IPS-NIHi7 (cell line): ENCODE results near the gene OXNAD1.
A peak's percentile ranks its signal among the peaks of the same experiment; 100 is the strongest.

Source experiments
- DNase-seq: peaks from one replicate; pipeline ENCODE4 v3.0.0; 2012; ENCODE audit warnings: mixed read lengths; ENCODE audit errors: extremely low spot score

OXNAD1 gene, protein sequence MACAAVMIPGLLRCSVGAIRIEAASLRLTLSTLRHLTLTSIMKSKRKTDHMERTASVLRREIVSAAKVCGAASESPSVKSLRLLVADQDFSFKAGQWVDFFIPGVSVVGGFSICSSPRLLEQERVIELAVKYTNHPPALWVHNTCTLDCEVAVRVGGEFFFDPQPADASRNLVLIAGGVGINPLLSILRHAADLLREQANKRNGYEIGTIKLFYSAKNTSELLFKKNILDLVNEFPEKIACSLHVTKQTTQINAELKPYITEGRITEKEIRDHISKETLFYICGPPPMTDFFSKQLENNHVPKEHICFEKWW

DNA sequence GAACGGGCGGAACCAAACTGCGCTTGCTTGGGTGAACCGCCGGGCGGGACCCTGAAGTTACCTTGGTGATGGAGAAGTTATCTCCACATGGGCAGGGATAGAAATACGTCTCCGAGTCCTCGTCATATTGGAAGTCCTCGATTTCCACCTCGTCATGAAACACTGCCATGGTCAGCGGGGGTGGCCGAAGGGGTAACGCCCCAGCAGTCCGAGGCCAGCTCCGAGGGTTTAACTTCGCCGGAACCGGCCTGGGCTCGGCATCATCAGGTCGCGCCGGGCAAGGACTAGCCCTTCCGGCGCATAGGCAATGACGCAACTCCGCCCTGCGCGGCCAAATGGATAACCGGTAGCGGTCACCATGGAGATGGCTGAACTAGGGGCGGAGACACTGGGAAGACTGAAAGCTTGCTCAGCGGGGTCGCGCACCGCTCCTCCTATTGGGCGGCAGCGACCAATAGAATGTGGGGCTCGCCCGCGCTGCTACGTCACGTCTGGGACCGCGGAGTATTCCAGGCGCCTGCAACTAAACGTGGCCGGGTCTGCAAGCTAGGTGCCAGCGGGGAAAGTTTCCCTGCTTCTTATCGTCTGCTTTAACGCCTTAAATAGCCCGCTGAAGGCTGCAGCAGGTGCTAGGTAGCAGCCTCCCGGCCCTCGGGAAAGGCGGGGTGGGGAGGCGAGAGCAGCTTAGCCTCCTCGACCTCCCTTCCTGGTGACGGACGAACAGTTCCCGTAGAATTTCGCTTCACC is at the start of gene OXNAD1, which contains the start of gene DPH3:
OXNAD1 (plus strand) TSS at position 505 of the 747 bp plus-strand sequence. CDS start 5,741 bp downstream, outside the sequence.
DPH3 (minus strand) TSS at position 236 of the 747 bp plus-strand sequence; CDS start at position 169, 67 bp downstream.
- peak; percentile 99 for DNase-seq

DNA sequence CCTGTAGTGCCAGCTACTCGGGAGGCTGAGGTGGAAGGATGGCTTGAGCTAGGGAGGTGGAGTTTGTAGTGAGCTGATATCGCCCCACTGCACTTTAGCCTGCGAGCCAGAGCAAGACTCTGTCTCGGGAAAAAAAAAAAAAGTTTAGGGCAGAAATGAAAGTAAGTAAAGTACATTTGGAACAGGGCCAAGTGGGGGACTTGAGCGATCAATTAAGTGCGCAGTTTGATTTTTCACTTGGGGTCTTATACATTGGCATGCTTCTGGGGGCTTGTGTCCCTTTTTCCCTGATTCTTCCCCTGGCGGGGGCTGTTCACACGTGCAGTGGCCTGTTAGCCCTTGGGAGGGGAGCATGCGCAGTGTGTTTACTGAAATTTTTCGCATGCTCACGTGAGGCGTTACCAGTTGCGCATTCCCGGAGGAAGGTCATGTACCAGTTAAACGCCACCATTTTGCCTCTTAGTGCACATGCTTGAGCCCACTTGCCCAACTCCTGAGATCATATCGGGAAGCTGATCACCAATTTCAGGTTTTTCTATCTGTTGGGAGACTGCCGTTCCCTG is 48.6 kb upstream of the OXNAD1 start:
- no peak for DNase-seq

DNA sequence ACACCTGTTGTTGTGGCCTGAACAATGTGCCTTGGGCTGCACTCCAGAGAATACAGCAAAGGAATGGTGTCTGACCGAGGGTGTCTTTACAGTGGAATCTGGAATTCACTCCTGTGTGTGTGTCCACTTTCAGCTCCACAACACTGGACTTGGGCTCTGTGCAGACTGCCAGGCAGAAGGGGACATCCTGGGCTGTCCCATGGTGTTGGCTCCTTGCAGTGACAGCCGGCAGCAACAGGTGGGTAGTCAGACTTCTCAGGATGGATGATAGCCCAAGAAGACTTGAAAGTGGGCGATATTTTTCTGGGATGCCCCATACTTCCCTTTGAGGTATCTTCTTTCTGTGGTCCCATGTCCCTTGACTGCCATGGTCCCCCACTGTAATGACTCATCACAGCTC is 45.2 kb upstream of the OXNAD1 start:
- DNase-seq: no peak

GRCh38 chr3:16221990-16222389 is 43.0 kb upstream of the OXNAD1 start:
- no peak for DNase-seq

DNA sequence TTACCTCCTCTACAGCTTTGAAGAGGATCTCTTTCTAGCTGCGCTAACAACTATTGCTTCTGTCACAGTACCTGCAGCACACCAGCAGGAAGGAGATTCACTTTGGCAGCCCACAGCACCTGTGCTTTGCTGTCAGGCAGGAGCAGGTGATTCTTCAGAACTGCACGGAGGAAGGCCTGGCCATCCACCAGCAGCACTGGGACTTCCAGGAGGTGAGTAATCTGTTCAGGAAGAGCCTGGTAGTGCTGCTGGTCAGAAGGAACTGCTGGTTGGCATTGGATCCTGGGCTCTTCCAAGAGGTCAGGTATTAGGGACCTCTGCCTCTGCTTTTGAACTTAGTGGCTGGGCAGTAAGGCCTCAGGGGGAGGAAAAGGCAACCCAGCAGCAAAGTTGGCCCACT is 42.5 kb upstream of the OXNAD1 start:
- DNase-seq: no peak

- DNase-seq: no peak
Measured at GRCh38 chr3:16224325-16224724, 40.7 kb upstream of the OXNAD1 start.

GRCh38 chr3:16227566-16227965 is 37.4 kb upstream of the OXNAD1 start:
- no peak for DNase-seq

DNA sequence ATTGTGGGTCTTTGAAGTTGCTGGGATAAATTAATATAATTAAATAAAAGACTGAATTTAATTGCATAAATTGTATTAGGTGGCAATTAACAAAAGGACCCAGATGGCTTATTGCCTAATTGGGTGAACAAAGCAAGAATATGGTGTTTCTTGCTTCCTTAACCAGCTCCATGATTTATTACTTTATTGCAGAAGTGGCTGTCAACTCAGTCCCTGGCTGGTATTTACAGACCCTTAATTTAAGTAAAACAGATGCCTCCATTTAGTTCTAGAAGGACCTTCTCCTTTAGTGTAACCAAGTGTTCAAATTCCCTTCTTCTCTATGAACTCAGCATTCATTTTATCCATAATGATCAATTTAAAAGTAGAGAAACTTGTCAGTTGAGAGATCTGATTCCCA is 35.3 kb upstream of the OXNAD1 start:
- DNase-seq: no peak

GRCh38 chr3:16231983-16232382 is 33.0 kb upstream of the OXNAD1 start:
- no peak for DNase-seq

DNA sequence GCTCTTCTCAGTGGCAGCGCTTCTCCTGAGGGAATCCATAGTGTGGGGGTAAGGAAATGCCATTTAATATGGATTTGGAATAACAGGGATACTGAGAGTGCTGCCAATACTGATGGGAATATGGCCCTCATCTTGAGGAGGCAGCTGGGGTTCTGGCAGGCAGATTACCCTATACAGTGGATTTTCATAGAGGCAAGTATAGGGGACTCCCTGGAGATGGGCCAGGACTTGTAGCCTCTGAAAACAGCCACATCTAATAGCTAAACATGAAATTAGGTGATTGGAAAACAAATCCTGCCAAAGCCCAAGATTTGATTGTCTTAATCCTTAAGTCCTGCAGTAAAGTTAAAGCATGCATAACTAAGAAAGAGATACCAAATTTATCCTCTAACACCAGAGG is 31.2 kb upstream of the OXNAD1 start:
- DNase-seq: no peak

DNA sequence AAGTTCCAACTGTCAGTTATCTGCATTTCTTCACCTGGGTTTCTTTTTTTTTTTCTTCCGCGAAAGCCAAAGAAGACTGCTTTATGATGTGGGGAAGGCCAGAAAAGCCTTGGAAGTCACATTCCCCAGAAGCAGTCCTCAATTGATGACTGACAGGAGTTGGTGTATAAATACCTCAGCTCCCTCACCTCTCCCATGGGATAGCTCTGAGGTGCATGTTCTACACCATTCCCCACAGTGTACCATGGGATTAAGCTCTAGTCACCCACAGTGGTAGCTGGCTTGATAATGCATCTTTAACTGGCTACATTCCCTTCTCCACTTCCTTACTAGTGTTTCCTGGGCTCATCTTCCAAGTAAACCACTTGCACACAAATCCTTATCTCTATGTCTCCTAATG is 30.7 kb upstream of the OXNAD1 start:
- DNase-seq: no peak

DNA sequence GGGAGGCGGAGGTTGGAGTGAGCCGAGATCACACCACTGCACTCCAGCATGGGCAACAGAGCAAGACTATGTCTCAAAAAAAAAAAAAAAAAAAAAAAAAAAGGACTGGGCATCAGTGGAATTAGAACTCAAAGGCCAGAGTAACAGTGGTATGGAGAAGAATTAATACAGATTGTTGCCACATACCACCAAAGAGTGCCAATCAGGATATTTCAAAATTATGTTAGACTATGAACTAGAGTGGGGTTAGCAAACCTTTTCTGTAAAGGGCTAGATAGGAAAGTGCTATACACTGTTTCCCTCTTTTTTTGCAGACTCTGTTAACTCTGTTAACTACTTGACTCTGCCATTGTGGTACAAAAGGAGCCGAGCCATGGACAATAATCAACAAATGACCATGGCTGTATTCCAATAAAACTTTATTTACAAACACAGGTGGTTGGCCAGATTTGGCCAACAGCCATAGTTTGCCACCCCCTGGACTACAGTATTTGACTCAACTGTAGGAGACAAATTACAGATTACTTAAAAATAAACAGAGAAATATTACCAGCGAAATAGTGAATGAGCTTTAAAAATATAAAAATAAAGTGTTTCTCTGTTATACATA is 28.9 kb upstream of the OXNAD1 start:
- DNase-seq: no peak

DNA sequence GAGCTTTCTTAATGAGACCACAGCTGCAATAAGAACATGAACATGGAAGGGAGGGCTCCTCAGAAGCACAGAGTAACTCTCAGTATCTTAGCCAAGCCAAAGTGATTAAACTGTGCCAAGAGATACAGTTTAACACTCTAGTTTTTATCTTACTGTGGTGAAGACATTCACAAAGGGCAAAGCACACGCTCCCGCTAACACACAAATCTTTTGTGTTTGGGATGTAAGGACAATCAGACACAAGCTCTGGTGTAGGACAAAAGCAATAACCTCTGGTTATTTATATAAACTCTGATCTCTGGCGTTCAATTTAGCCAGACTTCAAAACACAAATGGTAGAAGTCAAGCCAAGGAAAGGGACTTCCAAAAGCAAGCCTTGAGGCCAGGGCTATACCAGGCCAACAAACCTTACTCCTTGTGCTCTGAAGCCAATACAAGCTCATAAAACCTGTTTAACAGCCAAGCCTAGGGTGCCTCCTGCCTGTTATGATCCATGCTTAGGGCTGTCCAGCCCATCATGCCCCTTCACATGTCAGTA is 28.1 kb upstream of the OXNAD1 start:
- DNase-seq: no peak

- no peak for DNase-seq
Measured at GRCh38 chr3:16239086-16239770, 25.8 kb upstream of the OXNAD1 start.

- DNase-seq: no peak
Measured at GRCh38 chr3:16239780-16240179, 25.2 kb upstream of the OXNAD1 start.

- DNase-seq: no peak
Measured at GRCh38 chr3:16240229-16241023, 24.6 kb upstream of the OXNAD1 start.

- no peak for DNase-seq
Measured at GRCh38 chr3:16241225-16241624, 23.8 kb upstream of the OXNAD1 start.

DNA sequence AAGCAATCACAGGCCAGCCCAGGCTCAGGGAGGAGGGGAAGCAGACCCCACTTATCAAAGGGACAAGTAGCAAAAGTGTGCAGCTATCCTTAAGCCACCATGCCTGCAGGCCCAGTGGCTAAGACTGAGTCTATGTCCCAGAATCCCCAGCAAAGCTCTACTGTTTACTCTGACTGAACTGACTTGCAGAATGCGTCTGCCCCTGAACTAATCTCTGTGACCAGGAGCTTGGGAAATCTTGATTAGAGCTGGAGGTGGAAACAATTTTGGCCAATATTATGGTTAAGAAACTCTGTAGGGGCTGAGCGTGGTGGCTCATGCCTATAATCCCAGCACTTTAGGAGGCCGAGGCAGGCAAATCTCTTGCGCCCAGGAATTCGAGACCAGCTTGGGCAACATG is 22.8 kb upstream of the OXNAD1 start:
- DNase-seq: no peak

GRCh38 chr3:16243706-16244490 is 21.1 kb upstream of the OXNAD1 start:
- DNase-seq: no peak

DNA sequence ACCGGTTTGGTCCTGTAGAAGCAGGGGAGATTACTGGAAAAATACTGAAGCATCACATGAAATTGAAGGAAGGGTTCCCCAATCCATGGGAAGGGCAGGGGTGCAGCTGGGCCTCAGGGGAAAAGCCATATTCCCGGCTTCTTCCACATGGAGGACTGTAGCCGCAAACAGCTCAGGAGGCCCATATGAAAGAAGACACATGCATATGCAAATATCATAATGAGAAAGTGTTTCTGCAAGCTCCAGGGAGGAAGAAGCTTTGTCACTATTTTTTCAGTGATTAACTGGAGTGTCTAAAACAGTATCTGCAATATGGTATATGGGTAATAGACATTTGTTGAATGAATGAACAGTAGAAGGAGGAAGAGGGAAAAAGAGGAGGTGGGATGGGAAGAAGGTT is 19.4 kb upstream of the OXNAD1 start:
- DNase-seq: no peak
